HCT116 (cell line): ENCODE data around the gene WDFY2. TPM values are rescaled to one million over a fixed set of nuclear protein-coding genes. Genes with fewer than 3 reads are reported as not detected.

Experiments used
- ATAC-seq: fragments of 200-7000 bp; cut with Tn5 transposase; 2 replicates; pipeline ENCODE4 v1.9.1; 2020; ENCODE audit warnings: mild to moderate bottlenecking, moderate library complexity
- BruUV-seq: library from RNA; stranded (reverse); fragments of 400-500 nt; replicated peaks from 2 replicates; lab custom pipeline; 2021; lab: Mats Ljungman, UMichigan
- CTCF ChIA-PET: fragments of 300-600 bp; sonication (Branson Sonifier 250); formaldehyde crosslinking; loops from one replicate; lab custom pipeline; 2021; ENCODE audit warnings: antibody characterized with exemption; lab: Charles Lee
- POLR2A ChIA-PET: fragments of 300-600, 350-600 bp; sonication (Branson Sonifier 250); formaldehyde crosslinking; loops from one replicate; lab custom pipeline; 2021; ENCODE audit warnings: antibody characterized with exemption; lab: Charles Lee
- RAD21 ChIA-PET, 2 experiments: fragments of 300-600 bp; sonication (Branson Sonifier 250); formaldehyde crosslinking; loops; one replicate each; lab custom pipeline; 2023; ENCODE audit warnings: low total read pairs in 2 of 2; ENCODE audit not compliant: uncharacterized antibody in 2 of 2, unreplicated experiment in 2 of 2, low non-redundant PET in 1 of 2; lab: Charles Lee
- DNase-seq: peaks from one replicate; pipeline ENCODE4 v3.0.0-alpha.2; 2010; ENCODE audit warnings: low read depth, low spot score
- H2AFZ ChIP-seq: fragments of 200-600 bp; shearing (Covaris generic), sonication (generic); 2 replicates; pipeline ENCODE4 v1.6.1; 2017; ENCODE audit warnings: low read depth, mixed run types, mixed read lengths, antibody characterized with exemption, low read length; ENCODE audit not compliant: poor library complexity, severe bottlenecking
- H3K27ac ChIP-seq: 2 replicates; pipeline ENCODE4 v1.5.1; 2012; ENCODE audit warnings: low read depth, low read length
- H3K27me3 ChIP-seq: fragments of 200-600 bp; sonication (generic); 2 replicates; pipeline ENCODE4 v1.6.1; 2016; ENCODE audit warnings: mixed run types, low read length, mixed read lengths; ENCODE audit not compliant: insufficient read depth
- H3K36me3 ChIP-seq, 2 experiments: fragments of 200-500 bp in 1 of 2; fragments of 200-600 bp in 1 of 2; sonication (Bioruptor generic) in 1 of 2; sonication (generic) in 1 of 2; 2 replicates each; pipeline versions ENCODE4 v1.5.1 to v1.6.1; 2014 to 2016; ENCODE audit warnings: low read length in 2 of 2, inconsistent platforms in 1 of 2, mixed read lengths in 1 of 2, mixed run types in 1 of 2; ENCODE audit not compliant: insufficient read depth in 2 of 2, control insufficient read depth in 1 of 2
- H3K4me1 ChIP-seq, 2 experiments: fragments of 200-600 bp in 1 of 2; sonication (generic) in 1 of 2; 2 replicates each; pipeline versions ENCODE4 v1.5.1 to v1.6.1; 2012 to 2017; ENCODE audit warnings: low read length in 2 of 2, inconsistent platforms in 1 of 2, mild to moderate bottlenecking in 1 of 2, mixed read lengths in 1 of 2, mixed run types in 1 of 2, moderate library complexity in 1 of 2; ENCODE audit not compliant: insufficient read depth in 2 of 2, control insufficient read depth in 1 of 2
- H3K4me2 ChIP-seq: fragments of 200-600 bp; sonication (generic); 2 replicates; pipeline ENCODE4 v1.6.1; 2017; ENCODE audit warnings: mixed run types, low read length, mixed read lengths
- H3K4me3 ChIP-seq, 2 experiments: fragments of 200-600 bp in 1 of 2; sonication (generic) in 1 of 2; replicated peaks in 1 of 2; 2 replicates each; pipeline ENCODE4 v1.5.1; 2011 to 2016; ENCODE audit warnings: low read length in 2 of 2, control low read depth in 1 of 2, low read depth in 1 of 2, mild to moderate bottlenecking in 1 of 2, mixed read lengths in 1 of 2, mixed run types in 1 of 2
- H3K79me2 ChIP-seq: fragments of 200-600 bp; sonication (generic); 2 replicates; pipeline ENCODE4 v1.6.1; 2017; ENCODE audit warnings: mild to moderate bottlenecking, mixed run types, low read length, moderate library complexity, mixed read lengths; ENCODE audit not compliant: insufficient read depth
- H3K9ac ChIP-seq: fragments of 200-600 bp; sonication (generic); 2 replicates; pipeline ENCODE4 v1.6.1; 2016; ENCODE audit warnings: low read length, mixed read lengths
- H3K9me2 ChIP-seq: fragments of 200-600 bp; sonication (generic), shearing (Covaris generic); 2 replicates; pipeline ENCODE4 v1.6.1; 2017; ENCODE audit warnings: mixed run types, mild to moderate bottlenecking, moderate library complexity; ENCODE audit not compliant: insufficient read depth
- H3K9me3 ChIP-seq, 2 experiments: fragments of 200-500 bp in 1 of 2; fragments of 200-600 bp in 1 of 2; sonication (Bioruptor generic) in 1 of 2; sonication (generic) in 1 of 2; 2 replicates each; pipeline ENCODE4 v1.6.1; 2014 to 2017; ENCODE audit warnings: low read length in 2 of 2, mixed read lengths in 2 of 2, inconsistent platforms in 1 of 2, low read depth in 1 of 2, mild to moderate bottlenecking in 1 of 2, mixed run types in 1 of 2, moderate library complexity in 1 of 2; ENCODE audit not compliant: control insufficient read depth in 1 of 2, insufficient read depth in 1 of 2
- H4K20me1 ChIP-seq: fragments of 200-600 bp; sonication (generic), shearing (Covaris generic); 2 replicates; pipeline ENCODE4 v1.6.1; 2017; ENCODE audit warnings: mixed run types, mild to moderate bottlenecking, moderate library complexity; ENCODE audit not compliant: insufficient read depth
- ATF3 ChIP-seq: IDR thresholded peaks from 2 replicates; pipeline ENCODE4 v1.6.1; 2012
- CEBPB ChIP-seq: IDR thresholded peaks from 2 replicates; pipeline ENCODE4 v1.6.1; 2012; ENCODE audit warnings: low read depth
- EGR1 ChIP-seq: IDR thresholded peaks from 2 replicates; pipeline ENCODE4 v1.6.1; 2012; ENCODE audit warnings: low read depth
- ELF1 ChIP-seq: IDR thresholded peaks from 2 replicates; pipeline ENCODE4 v1.6.1; 2012; ENCODE audit warnings: low read depth, borderline replicate concordance
- EZH2 ChIP-seq: fragments of 200-600 bp; sonication (generic); IDR thresholded peaks from 2 replicates; pipeline ENCODE4 v1.6.1; 2017; ENCODE audit warnings: antibody characterized with exemption, mixed run types
- EZH2phosphoT487 ChIP-seq: fragments of 200-600 bp; IDR thresholded peaks from 2 replicates; pipeline ENCODE4 v1.6.1; 2018; ENCODE audit warnings: antibody characterized with exemption, borderline replicate concordance
- JUND ChIP-seq: IDR thresholded peaks from 2 replicates; pipeline ENCODE4 v1.6.1; 2012
- POLR2A ChIP-seq: IDR thresholded peaks from 2 replicates; pipeline ENCODE4 v1.7.0; 2011; ENCODE audit warnings: borderline replicate concordance; ENCODE audit not compliant: insufficient read depth, insufficient read length; ENCODE audit errors: extremely low read depth
- POLR2AphosphoS5 ChIP-seq: IDR thresholded peaks from 2 replicates; pipeline ENCODE4 v1.6.1; 2011; ENCODE audit warnings: mild to moderate bottlenecking, low read depth, low read length, moderate library complexity
- RAD21 ChIP-seq: IDR thresholded peaks from 2 replicates; pipeline ENCODE4 v1.6.1; 2012; ENCODE audit warnings: low read depth, mild to moderate bottlenecking
- REST ChIP-seq: IDR thresholded peaks from 2 replicates; pipeline ENCODE4 v1.6.1; 2012; ENCODE audit warnings: low read depth
- SIN3A ChIP-seq: IDR thresholded peaks from 2 replicates; pipeline ENCODE4 v1.6.1; 2012; ENCODE audit warnings: low read depth
- SP1 ChIP-seq: IDR thresholded peaks from 2 replicates; pipeline ENCODE4 v1.6.1; 2012; ENCODE audit warnings: low read depth
- TCF7L2 ChIP-seq: IDR thresholded peaks from 2 replicates; pipeline ENCODE4 v1.7.0; 2011; ENCODE audit warnings: borderline replicate concordance, inconsistent platforms; ENCODE audit not compliant: insufficient read depth, insufficient read length; ENCODE audit errors: extremely low read depth
- ZNF274 ChIP-seq: fragments of 200-500 bp; sonication (Bioruptor generic); IDR thresholded peaks from 2 replicates; pipeline ENCODE4 v1.6.1; 2014; ENCODE audit warnings: mild to moderate bottlenecking, low read depth, low read length, inconsistent platforms
- intact Hi-C: fragments of 100-400 bp; cut with micrococcal nuclease; formaldehyde crosslinking; loops from 2 replicates; pipeline ENCODE4 v1.10.0; 2022
- total RNA-seq: library from RNA; stranded (reverse); gene quantifications from one replicate; pipeline ENCODE4 v1.2.1, GENCODE V29; 2021; ENCODE audit not compliant: unreplicated experiment

The WDFY2 gene
- total RNA-seq, 1 experiment from 2014 or later, result 6.1 TPM

GRCh38 chr13:51760592-51760991, 176.3 kb downstream of the WDFY2 start:
- no peaks in the 10 kb centered on the region for H3K27me3 ChIP-seq
- H3K9me2 ChIP-seq, result no peaks in the 10 kb centered on the region
- no peak for DNase-seq
- H3K36me3 ChIP-seq, result no peaks in the 10 kb centered on the region; a peak in 1 of 4 replicates
- H3K9ac ChIP-seq, result no peak overlapping the region
- no peak for ATAC-seq
- no TSS peak for BruUV-seq
- no peak overlapping the region for H3K27ac ChIP-seq
- no peaks in the 10 kb centered on the region for H3K79me2 ChIP-seq
- no peaks in the 10 kb centered on the region for H3K9me3 ChIP-seq
- H4K20me1 ChIP-seq, result no peaks in the 10 kb centered on the region
- TF ChIP-seq SIN3A, result no peak
- no peak for TF ChIP-seq ELF1
- TF ChIP-seq EZH2, result no peak
- no peak for TF ChIP-seq SP1
- no peak for TF ChIP-seq ATF3
- TF ChIP-seq ZNF274, result no peak
- no peak for TF ChIP-seq CEBPB
- TF ChIP-seq RAD21, result no peak
- no peak for TF ChIP-seq JUND
- peaks cover 5% of the 10 kb centered on the region in 2 experiments; a peak in 2 of 4 replicates for H3K4me1 ChIP-seq
- no peak overlapping the region for H3K4me2 ChIP-seq
- H2AFZ ChIP-seq, result no peak overlapping the region
- intact Hi-C loops, result no loop called here
- CTCF ChIA-PET, result interaction anchor here (0.6 kb wide), 1 partner anchor 118 kb away, joined by 3 read pairs; no protein-coding TSS in a partner anchor
- no peak overlapping the region for H3K4me3 ChIP-seq
- RAD21 ChIA-PET, result no interaction called here
- POLR2A ChIA-PET, result interaction anchor here (0.9 kb wide), 1 partner anchor 307 kb away, joined by 3 read pairs; the partner anchor contains the start of gene INTS6

DNA sequence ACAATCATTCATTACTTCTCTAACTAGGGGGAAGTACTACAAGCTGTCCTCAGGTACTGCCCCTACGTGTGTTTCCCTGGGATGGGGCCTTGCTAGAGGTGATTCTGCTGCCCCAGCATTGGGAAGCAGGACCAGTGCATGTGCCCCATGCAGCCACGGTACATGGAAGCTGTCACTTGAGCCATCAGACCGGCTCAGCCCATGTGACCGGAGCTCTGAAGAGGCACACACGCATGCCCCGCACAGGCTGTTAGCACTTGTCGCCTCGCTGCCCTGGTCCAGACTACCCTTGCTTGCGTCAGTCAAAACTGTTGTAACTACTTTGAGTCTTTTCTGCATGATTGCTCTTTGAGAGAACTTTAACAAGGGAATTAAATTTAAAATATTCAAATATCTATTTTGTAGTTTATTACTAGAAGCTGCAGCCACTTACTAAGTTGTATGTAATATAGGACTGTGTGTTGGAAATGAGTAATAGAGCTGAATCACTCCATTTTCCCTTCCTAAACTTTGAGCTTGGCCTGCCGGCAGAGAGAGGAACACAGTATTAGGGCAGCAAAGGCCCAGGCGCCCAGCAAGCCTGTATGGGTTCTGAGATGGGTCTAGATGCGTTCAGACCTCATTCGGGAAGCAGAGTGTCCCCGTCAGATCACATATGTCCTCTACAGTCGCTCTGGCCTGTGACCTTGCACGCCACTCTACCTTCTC, 177.5 kb downstream of the WDFY2 start:
- ChIA-PET RAD21 (no interaction called here), POLR2A (interaction anchor here (0.9 kb wide), 1 partner anchor 309 kb away, joined by 3 read pairs; the partner anchor contains the start of gene INTS6), CTCF (interaction anchor here (0.5 kb wide), 1 partner anchor 285 kb away, joined by 3 read pairs; no protein-coding TSS in a partner anchor)
- Histone ChIP-seq H3K9ac (no peak overlapping the region), H3K4me3 (no peak overlapping the region), H3K36me3 (no peaks in the 10 kb centered on the region; a peak in 1 of 4 replicates), H3K4me2 (no peak overlapping the region), H4K20me1 (no peaks in the 10 kb centered on the region), H3K4me1 (peaks cover 5% of the 10 kb centered on the region in 2 experiments; a peak in 2 of 4 replicates), H3K9me3 (no peaks in the 10 kb centered on the region), H3K27ac (no peak overlapping the region), H2AFZ (no peak overlapping the region), H3K9me2 (no peaks in the 10 kb centered on the region), H3K79me2 (no peaks in the 10 kb centered on the region), H3K27me3 (no peaks in the 10 kb centered on the region)
- no peak for DNase-seq
- intact Hi-C loops, result no loop called here
- BruUV-seq, result no TSS peak
- ATAC-seq, result no peak
- no peak for TF ChIP-seq ZNF274
- TF ChIP-seq REST, result no peak
- TF ChIP-seq RAD21, result no peak
- TF ChIP-seq TCF7L2, result no peak
- TF ChIP-seq JUND, result no peak
- TF ChIP-seq POLR2AphosphoS5, result no peak
- TF ChIP-seq POLR2A, result no peak
- TF ChIP-seq ELF1, result no peak
- TF ChIP-seq EGR1, result no peak
- no peak for TF ChIP-seq EZH2phosphoT487
